GM23338 (cell line): ENCODE data around the gene MT1F.

Experiments used
- CREB1 ChIP-seq: fragments of 250-450 bp; sonication (Bioruptor Pico); IDR thresholded peaks from 2 replicates; pipeline ENCODE4 v1.5.0; 2020; ENCODE audit warnings: low read depth, mild to moderate bottlenecking, moderate library complexity
- EZH2 ChIP-seq: fragments of 200-600 bp; sonication (generic); IDR thresholded peaks from one replicate; pipeline ENCODE4 v1.8.0; 2017; ENCODE audit warnings: antibody characterized with exemption, mild to moderate bottlenecking, low read depth; ENCODE audit not compliant: unreplicated experiment
- POLR2AphosphoS5 ChIP-seq: IDR thresholded peaks from 2 replicates; pipeline ENCODE4 v1.6.1; 2016; ENCODE audit warnings: antibody characterized with exemption, low read depth
- TF ChIP-seq, protein P1 (sequence below), 2 experiments: fragments of 200-600 bp in 1 of 2; sonication (generic) in 1 of 2; conservative IDR thresholded peaks; 2 replicates each; pipeline versions ENCODE4 v1.5.1 to v1.6.1; 2016 to 2017; ENCODE audit warnings: antibody characterized with exemption in 2 of 2, low read depth in 2 of 2, mild to moderate bottlenecking in 2 of 2, moderate library complexity in 1 of 2

DNA sequence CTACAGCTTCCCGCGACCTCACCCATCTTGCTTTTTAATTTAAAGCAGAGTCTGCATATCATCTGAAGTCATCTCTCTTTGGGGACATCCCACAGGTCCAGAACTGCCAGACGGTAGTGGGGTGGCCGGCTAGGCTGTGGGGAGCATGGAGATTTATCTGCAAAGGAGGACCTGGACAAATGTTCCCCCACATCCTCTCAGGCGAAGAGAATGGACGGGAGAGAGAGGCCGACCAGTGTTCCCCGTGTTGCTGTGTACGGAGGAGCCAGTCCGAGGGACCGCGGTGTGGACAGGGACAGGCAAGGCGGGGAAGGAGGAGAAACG is 26.0 kb upstream of the MT1F start:
- TF ChIP-seq EZH2: peak; percentile 89
- TF ChIP-seq, protein P1, sequence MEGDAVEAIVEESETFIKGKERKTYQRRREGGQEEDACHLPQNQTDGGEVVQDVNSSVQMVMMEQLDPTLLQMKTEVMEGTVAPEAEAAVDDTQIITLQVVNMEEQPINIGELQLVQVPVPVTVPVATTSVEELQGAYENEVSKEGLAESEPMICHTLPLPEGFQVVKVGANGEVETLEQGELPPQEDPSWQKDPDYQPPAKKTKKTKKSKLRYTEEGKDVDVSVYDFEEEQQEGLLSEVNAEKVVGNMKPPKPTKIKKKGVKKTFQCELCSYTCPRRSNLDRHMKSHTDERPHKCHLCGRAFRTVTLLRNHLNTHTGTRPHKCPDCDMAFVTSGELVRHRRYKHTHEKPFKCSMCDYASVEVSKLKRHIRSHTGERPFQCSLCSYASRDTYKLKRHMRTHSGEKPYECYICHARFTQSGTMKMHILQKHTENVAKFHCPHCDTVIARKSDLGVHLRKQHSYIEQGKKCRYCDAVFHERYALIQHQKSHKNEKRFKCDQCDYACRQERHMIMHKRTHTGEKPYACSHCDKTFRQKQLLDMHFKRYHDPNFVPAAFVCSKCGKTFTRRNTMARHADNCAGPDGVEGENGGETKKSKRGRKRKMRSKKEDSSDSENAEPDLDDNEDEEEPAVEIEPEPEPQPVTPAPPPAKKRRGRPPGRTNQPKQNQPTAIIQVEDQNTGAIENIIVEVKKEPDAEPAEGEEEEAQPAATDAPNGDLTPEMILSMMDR (conservative IDR thresholded peaks at IDR 0.05; ENCODE audit: low read depth in 2 of 2): no peak
- TF ChIP-seq POLR2AphosphoS5: no peak
- TF ChIP-seq CREB1 (CRISPR knock-in tag): no peak
